NCI-H1417 treated with DMSO at 0.1 percent for 48 hours (cell line): ENCODE results near the gene FSTL4.
"Not testable (repeated sequence)": the region's sequence is repeated elsewhere in the genome, so short reads cannot be mapped to it uniquely, and the experiment has no call there.

Source experiments
- DNase-seq: peaks from one replicate; lab custom pipeline; 2025; lab: John Stamatoyannopoulos, UW

FSTL4 gene

DNA sequence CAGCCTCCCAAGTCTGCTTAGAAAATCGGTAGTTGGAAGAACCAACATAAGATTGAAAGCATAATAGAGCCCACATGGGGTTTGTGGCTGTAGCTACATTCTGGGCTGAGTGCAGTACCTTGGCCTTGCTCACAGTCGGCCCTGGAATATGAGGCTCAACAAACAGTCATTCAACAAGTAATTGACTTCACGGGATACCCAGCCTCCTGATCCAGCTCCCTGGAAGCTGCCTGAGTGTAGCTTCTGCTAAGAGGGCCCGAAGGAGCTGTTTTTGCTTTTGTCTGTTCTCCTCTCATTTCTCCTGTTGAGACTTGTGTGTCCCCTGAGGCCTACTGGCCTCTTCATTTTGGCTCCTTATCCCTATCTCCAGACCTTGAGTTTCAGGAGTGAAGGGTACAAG lies 389.8 kb downstream of the FSTL4 start:
- DNase-seq = no peak

DNA sequence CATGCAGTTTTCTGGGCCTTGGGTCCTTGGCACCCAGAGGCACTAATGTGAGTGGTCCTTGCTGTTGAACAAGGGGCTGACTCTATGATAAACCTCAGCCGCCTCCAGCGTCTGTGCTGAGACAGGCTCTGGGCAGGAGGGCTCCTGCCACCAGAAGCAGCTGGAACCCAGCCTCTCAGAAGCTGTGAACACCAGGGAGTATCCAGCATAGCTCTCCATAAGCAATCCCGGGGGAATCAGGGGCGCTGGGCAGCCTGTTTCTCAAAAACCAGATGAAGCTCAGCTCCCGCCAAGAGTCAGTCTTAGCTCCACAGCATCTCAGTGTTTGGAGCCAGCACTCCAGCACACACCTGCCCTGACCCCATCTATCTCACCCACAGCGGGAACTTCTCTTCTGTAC lies 390.3 kb downstream of the FSTL4 start:
- no peak for DNase-seq

DNA sequence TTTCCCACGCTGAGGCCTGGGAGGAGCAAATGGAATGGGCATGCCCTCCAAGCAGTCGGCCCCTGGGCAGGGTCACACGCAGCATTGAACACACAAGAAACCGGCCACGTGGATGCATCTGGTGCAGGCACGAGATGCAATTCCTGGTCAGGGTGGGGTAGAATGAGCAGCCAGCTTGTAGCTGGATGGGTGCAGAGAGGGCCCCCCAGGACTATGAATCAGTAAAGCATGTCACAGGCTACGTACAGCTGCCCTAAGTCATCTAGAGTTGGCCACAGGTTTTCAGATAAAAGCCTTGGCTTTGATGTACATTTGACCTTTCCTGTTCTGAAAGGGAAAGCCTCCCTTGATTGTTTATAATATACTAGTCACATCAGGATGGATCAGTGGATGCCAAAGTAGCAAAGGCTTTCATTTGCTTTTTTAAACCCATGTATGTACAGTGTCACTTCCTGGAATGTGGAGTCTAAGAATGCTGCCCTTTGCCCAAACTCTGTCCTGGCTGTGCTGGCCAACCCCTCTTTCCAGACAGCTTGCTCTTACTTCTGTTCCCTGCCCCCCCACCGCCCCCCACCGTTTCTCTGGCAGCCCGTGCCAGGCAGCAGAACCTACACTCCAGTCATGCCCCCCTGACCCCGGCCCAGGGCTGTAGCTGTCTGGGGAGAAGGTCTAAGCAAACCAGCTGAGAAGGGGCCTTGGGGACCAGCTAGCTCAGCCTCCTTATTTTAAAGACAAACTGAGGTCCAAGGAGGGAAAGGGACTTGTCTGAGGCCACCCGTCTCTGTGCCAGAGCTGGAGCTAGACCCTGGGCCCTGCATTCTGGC lies 391.3 kb downstream of the FSTL4 start:
- DNase-seq = no peak

DNA sequence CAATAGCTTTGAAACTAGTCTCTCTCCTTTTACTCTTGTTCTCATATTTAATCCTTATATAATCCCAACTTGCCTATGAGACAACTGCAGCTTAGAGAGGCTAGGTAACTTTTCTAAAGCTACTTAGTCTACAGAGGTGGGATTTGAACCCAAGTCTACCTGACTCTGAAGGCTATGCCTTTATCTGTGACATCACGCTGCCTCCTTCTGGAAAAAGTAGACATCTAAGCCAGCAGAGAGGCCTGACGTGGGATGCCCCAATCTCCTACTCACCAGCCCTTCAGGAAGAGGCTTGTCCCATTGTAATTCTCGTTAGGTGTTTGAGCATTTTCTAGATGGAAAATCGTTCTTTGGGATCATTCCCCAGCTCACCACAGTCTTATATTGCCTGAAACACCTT lies 393.0 kb downstream of the FSTL4 start:
- no peak for DNase-seq

DNA sequence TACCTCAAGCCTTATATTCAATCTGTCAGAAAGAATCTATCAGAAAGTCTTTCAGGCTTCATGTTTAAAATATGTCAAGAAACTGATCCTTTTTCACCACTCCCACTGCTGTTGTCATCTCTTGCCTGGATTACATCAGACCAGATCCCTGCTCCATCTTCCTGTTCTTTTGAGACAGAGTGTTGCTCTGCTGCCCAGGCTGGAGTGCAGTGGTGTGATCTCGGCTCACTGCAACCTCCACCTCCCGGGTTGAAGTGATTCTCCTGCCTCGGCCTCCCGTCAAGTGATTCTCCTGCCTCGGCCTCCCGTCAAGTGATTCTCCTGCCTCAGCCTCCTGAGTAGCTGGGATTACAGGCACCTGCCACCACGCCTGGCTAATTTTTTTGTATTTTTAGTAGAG lies 396.2 kb downstream of the FSTL4 start:
- DNase-seq = not testable (repeated sequence)

DNA sequence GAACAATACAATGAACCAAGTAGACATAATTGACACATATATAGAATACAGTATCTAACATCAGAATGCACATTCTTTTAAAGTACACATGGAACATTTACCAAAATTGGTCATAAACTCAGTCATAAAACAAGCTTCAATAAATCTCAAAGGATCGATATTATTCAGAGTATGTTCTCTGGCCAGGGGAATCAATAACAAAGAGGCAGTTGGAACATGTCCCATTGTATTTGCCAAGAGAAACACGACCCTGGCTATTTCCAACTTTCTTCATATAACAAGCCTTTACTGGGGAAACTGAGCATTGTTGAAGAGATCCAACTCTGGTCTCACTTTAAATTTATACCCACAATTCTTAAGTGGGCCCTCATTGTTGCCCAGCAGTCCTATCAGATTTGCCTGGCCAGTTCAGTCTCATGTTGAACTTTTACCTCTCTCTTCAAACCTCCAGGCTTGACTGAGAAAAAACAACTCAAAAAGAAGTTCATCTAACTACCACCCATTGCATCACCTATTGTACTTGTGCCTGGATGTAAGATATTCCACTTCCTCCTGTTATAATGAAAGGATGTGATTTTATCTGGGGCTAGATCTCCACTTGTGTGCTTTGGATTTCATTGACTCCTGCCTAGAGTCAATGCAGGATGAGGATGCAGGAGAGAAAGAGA lies 398.1 kb downstream of the FSTL4 start:
- DNase-seq = no peak

DNA sequence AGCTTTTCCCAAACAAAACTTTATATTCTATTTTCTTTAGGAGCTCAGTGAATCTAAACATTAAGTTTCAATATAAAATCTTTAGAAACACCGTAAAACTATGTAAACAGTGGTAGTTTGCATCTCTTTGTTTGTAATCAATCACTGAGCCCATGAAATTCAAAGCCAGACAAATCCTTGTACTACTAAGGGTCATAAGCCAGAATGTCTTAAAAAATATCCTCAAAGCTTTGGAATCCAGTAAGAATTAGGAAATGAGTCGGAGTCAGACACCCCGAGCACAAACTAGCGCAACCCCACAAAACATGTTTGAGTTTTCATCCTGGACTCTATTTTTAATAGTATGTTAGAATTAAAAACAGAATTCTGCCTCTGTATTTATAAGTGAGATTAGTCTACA lies 406.7 kb downstream of the FSTL4 start:
- no peak for DNase-seq

DNA sequence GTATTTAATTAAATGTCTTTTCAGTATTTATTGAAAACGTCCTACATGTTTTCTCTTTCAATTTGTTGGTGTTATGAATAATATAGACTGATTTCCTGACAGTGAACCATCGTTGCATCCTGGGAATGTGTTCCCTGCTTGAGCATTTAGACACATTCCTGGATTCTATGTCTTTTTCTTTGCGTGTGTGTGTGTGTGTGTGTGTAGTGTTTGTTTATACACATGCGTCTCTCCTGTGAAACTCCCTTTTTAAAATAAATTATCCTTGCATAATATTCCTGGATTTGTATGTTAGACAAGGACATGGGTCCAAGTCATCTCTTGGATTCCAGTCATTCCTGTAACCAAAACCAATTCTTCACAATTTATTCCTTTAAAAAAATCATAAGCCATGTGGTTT lies 407.1 kb downstream of the FSTL4 start:
- DNase-seq = no peak

DNA sequence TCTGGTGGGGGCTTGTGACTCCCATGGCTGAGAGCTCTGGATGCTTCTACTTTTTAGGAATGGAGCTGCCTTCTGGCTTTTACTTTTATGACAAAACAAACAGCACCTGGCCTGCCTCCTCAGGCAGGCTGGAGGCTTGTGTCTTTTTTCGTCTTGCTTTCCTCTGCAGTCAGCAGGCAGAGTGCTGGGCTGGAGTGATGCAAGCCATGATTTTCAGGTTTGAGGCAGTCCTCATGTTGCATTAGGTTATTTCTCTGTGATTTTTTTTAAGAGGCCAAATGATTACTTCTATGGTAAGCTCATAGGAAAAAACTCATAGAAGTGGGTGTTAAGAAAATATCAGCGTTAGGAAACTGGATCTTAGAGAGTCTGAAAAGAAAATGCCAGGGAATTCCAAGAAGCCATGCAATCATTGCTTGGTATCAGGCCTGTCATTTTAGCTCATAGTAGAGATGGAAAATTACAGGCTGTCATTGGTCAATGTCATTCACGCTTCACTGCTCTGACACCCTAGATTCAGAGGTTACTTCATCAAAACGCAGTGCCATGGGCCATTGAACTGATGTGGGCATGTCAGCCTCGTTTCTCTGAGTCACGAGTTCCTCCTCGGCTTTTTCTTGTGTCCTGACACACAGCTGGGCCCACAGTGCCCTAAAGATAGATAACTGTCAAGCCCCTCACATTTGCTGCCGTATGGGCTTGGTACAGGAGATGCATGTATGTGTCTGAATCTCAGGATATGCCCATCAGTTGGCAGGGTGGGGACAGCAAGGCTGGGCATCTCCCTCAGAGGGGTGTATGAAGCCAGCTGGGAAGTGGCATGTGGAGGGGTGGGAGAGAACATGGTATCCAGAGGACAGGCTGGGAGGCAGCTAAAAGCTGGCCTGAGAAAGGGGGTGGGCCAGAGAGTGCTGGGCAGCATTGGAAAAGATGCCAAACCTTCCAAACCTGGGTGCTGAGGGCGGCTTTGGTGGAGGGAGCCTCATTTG lies 408.7 kb downstream of the FSTL4 start:
- peak; percentile 46 for DNase-seq

DNA sequence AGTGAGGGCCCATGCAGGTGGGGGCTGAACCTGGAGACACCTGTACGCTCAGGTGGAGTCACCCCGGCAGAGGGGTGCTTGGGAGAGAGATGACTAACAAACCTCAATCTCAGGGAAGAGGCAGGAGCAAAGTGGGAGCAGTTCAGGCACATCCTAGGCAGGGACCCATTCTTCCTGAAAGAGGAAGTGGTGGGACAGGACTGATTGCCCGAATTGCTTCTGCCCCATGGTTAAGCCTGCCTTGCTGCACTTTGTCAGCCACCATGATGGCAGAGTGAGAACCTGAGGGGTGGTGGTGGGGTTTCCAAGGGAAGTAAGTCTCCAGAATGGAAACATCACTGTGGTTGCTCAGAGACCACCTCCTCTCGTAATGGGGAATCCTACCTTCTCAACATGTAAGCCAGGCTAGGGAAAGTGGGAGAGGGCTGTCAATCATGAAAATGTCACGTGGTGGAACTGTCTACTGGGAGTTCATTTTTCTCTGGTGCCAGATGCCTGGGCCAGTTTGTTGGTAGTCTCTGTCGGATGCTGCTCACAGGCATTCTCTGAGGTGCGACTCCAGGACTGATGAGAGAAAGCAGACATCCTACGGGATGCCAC lies 410.2 kb downstream of the FSTL4 start:
- DNase-seq = no peak

DNA sequence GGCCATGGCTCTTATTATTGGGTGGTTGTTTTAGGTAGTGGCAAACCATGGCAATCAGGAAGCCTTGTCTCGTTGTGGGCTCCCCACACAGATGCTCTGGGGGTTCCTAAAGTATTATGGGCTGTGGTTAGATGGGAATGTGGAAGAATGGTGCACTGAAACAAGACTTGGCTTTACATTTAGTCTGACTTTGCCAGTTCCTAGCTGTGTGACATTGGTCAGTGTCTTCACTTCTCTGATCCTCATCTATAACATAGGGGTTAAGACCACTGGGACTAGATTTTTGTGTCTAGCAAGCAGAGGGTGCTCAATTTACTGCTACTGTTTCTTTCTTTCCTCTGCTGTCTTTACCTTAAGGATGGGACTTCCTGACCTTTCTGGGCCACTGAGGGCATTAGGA lies 411.0 kb downstream of the FSTL4 start:
- DNase-seq = no peak

DNA sequence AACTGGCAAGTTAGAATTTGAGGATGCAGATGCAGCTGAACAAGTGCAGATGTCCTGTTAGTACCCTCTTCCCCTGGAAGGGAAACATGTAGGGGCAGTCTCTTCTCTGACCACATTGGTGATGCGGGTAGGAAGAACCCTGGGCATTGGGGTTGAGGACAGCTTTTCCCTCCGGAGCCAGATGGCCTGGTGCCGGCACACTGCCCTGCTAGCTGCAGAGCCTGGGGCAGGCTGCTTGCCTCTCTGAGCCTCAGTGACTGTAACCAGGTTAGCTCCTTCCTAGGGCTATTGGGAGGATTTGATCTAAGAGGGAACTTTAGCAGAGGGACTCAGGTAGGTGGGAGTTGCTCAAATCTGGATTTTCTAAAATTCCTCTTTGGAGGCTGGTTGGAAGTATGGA lies 412.1 kb downstream of the FSTL4 start:
- no peak for DNase-seq

DNA sequence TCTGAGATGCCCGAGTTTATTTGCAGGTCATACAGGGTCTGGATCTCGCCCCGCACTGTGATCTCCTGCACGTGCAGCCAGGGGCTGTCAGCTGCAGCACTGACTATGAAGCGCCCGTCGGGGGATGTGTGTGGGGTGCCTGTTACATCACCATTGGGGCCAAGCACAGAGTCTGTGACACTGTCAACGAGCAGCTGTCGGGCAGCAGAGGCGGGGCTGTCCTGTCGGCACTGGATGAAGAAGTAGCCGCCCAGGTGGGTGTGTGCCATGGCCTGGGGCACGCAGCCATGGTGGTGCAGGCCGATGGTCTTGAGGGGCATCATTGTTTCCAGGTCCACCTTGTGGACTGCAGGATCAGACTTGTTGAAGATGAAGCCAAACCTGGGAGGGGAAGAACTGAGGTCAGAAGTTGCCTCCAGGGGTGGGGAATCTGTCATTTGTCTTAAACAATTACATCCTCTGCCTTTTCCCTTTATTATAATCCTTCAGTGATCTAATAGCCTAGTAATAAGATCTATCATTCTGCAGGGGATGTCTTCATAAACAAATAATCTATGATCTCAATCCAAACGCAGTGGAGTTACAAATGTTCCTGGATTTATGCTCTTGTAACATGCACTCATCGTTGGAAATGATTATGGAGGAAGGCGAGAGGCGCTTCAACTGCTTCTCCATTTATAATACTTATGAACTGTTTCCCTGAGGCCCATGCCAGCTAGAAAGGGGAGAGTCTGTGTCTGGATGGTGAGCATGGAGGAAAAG lies 412.7 kb downstream of the FSTL4 start:
- no peak for DNase-seq

DNA sequence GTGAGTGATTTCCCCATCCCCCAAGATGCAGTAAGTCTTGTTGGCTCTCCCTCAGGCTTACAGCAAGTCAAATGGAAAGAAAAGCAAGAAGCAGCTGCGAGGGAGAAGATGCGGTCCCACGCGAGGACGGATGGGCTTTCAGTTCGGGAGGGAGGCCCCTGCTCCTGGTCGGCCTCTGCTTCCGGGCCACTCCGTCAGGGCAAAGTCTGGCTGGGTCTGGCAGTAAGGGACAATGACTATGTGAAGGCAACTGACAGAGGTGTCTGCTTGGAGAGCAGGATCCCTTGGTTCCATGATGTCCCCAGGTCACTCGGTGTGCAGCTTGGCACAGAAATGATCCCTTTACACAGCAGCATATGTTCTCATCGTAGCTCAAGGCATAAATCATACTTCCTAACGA lies 413.8 kb downstream of the FSTL4 start:
- DNase-seq = no peak

DNA sequence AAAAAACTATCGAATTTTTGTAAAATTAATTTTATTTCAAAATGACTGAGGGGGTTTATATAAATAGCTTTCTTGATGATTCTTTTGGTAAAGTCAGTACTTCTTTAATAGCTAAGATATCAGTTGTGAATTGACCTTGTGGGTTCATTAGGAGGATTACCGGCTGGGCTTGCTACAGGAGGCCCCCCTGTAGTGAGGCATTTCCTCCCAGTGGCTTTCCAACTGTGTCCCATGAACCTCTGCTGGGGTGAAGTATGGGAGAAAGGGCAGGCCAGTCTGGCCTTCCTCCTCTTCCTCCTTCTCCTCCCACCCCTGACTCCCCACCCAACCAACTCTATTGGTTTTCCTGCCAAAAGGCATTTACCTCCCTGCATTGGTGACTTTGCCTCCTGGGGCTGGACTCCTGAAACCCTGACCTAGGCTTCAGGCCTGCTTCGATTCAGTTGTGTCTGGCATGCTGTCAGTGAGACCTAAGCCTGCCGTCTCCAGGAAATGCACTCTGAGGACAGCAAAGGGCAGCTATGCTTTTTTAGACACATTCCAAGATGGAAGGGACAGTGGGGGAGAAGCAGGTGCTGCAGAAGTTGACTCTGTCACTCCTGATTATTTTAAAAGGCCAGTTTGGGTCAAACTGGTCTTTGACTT lies 415.8 kb downstream of the FSTL4 start:
- no peak for DNase-seq

DNA sequence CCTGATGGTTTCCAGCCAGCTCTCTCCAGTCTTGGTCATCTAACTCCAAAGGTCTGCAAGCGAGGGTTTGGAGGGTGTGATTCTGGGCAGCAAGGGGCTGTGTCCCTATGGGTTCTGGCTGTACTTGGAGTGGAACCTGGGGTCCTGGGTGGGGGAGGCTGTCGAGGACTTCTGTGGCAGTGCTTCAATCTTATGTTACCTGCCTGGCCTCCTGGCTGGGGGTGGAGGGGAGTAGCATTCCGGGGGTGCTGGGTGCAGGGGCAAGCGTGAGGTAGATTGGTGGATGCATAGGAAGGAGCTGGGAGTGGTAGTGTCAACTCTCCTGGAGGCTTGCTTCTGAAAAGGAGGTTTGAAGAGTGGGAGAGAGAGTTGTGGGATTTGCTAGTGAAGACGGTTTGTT lies 417.1 kb downstream of the FSTL4 start:
- DNase-seq = no peak

DNA sequence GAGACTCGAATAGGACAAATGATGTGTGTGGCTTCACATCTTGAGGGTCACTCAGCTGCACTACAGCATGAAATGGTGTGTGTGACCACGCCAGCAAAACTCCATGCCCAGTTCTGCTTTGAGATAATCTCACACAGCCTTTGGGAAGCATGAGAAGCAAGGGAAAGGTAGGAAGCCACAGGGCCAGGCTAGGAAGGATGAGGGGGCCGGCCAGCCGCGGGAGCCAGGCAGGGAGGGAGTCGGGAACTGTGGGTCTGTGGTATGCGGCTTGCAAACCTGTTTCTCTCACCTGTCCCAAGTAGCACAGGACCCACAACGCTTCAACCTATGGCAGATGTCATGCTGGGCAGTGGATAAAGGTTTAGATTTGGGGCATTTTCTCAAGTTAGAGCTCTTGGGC lies 418.5 kb downstream of the FSTL4 start:
- DNase-seq = no peak

DNA sequence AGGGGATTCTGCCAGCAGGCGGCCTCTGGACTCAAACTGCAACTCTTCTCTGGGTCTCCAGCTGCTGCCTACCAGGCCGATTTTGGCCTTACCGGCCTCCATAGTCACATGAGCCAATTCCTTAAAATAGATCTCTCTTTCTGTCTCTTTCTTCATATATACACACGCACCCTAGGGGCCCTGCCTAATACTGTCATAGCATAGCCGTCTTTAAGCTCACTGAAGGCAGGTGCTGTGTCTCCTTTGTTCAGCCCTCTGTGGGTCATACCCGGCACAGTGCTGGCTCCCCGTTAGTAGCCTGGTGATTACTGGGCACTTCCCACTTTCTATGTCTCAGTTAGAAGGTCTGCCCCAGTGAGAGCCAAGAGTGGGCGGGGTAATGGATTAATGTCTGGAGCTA lies 419.6 kb downstream of the FSTL4 start:
- DNase-seq = no peak

DNA sequence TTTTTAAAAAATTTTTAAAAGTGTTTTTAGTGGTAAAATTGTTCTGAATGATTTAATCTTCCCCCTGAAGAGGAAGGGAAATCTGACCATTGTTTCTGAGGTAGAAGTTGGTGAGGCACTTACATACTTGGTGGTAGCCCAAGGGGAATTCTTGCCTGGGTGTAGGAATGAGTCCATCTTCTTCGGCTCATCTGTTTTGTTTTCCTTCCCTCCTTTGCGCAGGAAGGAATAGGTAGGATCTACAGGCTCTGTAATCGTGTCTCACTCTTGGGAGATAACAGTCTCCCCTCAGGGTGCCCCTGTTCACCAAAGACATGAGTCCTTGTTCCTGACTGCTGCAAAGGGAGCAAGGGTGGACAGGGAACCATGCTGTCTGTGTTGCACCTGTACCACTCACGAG lies 422.5 kb downstream of the FSTL4 start:
- DNase-seq = no peak

DNA sequence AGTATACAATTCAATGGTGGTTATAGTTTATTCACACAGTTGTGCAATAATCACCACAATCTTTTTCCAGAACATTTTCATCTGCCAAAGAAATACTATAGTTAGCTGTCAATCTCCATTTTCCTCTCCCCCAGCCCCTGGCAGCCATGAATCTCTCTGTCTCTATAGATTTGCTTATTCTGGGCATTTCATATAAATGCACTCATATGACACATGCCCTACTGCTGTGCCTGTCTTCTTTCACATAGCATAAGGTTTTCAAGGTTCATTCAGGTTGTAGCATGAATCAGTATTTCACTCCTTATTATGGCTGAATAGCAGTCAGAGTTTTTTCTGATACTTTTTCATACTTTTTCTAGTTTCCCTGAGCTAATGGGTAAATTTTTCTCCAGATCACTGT lies 432.9 kb downstream of the FSTL4 start:
- no peak for DNase-seq
